ENCODE measurements around the gene TMEM208. TPM values are rescaled to one million over a fixed set of nuclear protein-coding genes. Genes with fewer than 3 reads are reported as not detected.

Gene TMEM208
- total RNA-seq, 1 donor from 2014 or later: 24.6 TPM

DNA sequence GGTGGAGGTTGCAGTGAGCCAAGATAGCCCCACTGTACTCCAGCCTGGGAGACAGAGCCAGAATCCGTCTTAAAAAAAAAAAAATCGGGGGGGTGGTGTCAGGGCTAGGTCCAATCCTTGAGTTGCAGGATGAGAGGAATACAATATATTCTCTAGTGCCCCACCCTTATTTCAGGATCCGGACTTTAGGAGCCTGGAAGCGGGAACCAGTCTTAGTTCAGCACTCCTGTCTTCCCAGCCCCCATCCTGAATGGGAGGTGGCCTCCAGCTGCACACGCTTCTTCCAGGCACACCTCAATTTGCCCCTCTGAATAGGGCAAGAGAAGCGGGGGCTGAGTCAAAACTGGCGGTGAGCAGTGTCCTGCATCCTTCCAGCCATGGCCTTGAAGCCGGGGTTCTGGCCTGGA is 18.7 kb downstream of the TMEM208 start:
- no peak for DNase-seq (ENCODE audit: low spot score)
- intact Hi-C loops (cut with DNase I): no loop called here
- ATAC-seq: no peak

DNA sequence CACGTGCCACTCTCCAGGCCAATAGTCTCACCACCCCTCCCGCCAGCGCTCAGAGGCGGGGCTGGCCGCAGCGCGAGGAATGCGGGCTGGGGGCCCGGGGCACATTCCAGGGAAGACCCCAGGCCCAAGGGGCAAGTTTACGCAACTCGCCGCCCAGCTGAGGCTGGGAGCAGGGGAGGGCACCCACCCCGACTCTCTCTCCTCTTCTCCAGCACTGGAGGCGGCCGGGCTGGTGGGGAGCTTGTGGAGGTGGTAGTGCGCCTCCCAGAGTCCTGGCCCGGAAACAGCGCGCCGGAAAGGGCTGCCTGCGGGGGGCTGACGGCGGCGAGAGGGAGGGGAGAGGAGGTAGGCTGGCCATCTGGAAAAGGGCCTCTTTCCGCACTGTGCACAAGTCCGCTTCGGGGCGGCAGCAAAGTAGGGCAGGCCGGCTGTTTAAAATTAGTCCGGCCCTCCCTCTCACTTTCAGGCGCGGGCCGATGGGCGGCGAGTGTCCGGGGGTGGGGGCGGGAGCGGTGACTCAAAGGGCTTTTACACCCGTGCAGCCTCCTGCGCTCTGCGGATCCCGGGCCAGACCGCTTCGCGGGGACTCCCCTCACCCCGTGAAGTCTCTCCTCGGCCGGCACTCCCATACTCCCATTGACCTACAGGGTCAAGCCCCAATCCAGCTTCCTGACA is 19.3 kb downstream of the TMEM208 start:
- ATAC-seq (peak; percentile 68), DNase-seq (ENCODE audit: low spot score) (peak; percentile 87)
- intact Hi-C loops (cut with DNase I): no loop called here

DNA sequence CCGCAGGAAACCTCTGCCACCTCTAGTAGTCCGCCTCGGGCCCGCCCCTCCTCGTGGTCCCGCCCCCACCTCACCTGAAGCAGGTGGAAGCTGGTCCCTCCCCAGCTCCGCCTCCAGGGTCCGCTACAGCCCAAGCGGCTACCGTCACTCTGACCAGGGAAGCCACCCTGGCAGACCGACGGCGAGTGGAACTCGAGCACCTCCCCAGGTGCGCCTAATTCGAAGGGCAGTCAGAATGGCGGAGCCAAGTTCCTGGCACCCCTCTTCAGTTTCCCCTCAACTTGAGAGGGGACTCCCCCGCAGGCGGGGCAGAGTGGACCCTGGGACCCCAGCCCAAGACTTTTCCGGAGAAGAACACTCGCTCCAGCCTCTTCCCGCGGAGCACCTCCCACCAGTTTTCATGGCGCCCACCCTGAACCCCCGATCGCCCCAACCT is 19.8 kb downstream of the TMEM208 start:
- intact Hi-C loops (cut with DNase I): no loop called here
- ATAC-seq (peak; percentile 15), DNase-seq (ENCODE audit: low spot score) (peak; percentile 81)

DNA sequence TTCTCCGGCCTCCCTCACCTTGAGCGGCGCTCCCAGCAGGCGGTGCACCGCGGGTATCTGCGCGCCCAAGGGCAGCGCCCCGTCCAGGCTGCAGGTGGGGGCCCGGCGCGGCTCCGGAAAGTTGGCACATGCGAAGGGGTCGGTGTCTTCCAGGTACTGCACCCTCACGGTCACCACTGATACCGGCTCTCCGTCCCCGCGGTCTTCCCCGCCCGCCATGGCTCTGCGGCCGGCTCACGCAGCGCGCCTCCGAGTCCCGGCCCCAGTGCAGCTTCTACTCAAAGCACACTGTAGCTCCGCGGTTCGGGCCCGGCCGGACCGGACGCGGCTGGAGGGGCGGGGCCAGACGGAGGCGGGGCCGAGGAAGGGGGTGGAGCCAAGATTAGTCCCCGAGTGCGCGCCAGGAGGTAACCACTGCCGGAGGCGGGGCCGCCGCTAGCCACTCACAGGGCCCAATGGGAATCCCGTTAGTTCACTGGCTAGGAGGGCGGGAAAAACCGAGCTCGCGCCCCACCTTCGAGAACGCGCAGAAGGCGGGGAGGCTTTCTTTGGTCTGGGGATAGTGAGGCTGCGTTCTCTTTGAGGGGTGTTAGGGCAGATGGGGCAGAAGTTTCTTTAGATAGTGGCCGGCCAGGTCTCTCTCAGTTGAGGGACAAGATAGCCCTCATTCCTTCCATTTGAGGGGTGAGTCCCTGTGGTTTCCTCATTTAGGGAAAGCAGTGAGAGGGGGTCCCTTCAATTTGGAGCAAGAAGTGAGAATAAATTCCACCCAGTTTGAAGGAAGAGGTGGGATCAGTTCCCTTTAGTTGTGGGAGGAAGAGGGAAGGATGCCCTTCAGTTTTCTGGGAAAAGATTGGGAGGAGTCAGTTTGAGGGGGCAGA is 20.5 kb downstream of the TMEM208 start, which contains the start of gene FHOD1:
Gene FHOD1 (minus strand): TSS at position 290 of the 881 bp plus-strand sequence. CDS start 71 bp downstream, at position 219.
- ATAC-seq: peak; percentile 93
- intact Hi-C loops (cut with DNase I): no loop called here
- DNase-seq (ENCODE audit: low spot score): peak; percentile 100

DNA sequence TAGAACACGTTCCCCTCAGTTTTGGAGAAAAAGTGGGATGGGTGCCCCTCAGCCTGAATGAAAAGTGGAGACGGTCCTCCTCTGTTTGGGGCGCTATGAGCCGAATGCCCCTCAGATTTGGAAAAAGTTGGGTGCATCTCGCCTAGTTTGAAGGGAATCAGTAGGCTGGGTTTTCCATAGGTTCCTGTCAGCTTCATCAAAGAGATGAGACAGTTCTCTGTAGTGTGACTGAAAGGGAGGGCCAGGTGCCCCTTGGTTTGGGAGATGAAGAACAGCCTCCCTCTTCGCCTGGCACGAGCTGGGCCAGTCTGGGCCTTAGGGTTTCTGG is 21.1 kb downstream of the TMEM208 start:
- intact Hi-C loops (cut with DNase I): no loop called here
- no peak for DNase-seq (ENCODE audit: low spot score)
- ATAC-seq: no peak

DNA sequence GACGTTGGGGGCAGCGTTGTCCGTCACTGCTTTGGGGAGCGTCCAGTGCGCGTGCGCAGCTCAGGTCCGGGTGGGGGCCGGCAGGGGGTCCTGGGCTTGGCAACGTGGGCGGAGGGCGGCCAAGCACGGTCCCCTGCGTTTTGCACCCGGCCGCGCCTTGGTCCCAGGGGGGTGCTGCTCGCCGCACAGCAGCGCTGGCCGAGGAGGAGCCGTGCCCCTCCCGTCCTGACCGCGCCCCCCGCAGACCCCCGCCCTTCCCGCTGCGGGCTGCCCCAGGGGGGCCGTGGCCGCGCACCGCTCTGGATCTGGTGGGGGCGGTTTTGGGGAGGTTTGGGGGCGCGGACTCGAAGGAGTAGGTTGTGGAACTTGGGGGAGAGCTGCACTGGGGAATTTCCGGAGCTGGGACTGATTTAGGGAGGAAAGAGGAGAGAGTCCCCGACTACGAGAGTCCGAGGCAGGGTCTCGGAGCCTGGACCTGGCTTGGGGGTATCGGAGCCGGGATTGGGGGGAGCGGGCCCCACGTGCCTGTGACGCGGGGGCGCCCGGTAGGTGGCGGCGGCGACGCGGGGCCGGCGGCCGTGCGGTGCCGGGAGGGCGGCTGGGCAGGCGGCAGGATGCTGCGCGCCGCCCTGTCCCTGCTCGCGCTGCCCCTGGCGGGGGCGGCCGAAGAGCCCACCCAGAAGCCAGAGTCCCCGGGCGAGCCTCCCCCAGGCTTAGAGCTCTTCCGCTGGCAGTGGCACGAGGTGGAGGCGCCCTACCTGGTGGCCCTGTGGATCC is 21.7 kb downstream of the TMEM208 start, which contains the start of gene SLC9A5:
Gene SLC9A5 (plus strand): TSS at position 579 of the 777 bp plus-strand sequence. CDS start 36 bp downstream, at position 615.
- DNase-seq (ENCODE audit: low spot score) (no peak), ATAC-seq (no peak)
- intact Hi-C loops (cut with DNase I): no loop called here

DNA sequence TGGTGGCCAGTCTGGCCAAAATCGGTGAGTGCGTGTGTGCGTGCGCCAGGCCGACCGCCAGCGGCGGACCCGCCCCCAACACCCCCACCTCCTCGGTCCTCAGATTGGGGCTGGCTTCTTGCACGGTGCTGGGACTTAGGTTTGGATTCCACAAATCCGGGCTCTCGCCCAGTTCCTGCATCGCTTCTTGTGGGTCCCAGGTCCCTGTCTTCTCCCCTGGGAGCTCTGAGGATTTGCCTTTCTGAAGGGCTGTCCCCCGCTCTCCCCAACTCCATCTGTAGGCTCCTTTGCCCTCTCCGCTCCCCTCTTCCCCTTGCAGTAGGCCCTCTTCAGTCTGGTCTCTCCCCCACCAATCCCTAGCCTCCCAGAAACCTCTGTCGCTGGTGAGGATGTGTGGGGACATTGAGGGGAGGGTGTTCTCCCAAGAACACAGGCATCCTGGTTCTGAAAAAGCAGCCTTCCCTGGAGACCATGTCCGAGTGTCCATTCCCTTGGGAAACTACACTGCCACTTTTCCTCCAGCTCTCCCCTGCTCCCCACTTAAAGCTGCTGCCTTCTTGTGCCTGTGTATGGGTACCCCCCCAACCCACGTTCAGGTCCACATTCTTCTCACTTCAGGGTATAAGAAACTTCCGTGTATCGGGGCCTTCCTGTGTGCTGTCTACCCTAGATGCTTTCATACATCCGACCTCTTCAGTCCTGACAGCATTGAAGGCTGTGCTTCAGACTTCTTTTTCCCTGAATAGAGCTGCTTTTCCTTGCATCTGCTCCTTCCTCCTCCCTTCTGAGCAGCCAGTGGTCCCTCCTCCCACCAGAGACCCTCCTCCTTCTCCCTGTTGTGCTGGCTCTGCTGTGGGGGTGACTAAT is 22.5 kb downstream of the TMEM208 start:
- DNase-seq (ENCODE audit: low spot score): no peak
- intact Hi-C loops (cut with DNase I): no loop called here

DNA sequence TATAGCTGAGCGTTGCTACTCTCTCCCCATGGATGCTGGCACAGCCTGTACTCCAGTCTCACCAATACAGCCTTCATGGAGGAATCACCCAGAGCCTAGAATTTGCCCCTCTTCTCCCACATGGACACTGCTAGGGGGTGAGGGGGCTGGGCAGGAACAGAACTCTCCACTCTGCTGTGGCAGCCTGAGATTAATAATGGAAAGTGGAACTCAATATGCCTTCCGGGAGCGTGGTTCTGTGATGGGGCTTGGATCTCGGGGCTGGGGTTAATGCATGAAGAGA is 23.1 kb downstream of the TMEM208 start:
- DNase-seq (ENCODE audit: low spot score): no peak
- no peak for ATAC-seq
- intact Hi-C loops (cut with DNase I): no loop called here

More for the DNA sequence above, 22.5 kb downstream of the TMEM208 start:
- ATAC-seq: no peak

DNA sequence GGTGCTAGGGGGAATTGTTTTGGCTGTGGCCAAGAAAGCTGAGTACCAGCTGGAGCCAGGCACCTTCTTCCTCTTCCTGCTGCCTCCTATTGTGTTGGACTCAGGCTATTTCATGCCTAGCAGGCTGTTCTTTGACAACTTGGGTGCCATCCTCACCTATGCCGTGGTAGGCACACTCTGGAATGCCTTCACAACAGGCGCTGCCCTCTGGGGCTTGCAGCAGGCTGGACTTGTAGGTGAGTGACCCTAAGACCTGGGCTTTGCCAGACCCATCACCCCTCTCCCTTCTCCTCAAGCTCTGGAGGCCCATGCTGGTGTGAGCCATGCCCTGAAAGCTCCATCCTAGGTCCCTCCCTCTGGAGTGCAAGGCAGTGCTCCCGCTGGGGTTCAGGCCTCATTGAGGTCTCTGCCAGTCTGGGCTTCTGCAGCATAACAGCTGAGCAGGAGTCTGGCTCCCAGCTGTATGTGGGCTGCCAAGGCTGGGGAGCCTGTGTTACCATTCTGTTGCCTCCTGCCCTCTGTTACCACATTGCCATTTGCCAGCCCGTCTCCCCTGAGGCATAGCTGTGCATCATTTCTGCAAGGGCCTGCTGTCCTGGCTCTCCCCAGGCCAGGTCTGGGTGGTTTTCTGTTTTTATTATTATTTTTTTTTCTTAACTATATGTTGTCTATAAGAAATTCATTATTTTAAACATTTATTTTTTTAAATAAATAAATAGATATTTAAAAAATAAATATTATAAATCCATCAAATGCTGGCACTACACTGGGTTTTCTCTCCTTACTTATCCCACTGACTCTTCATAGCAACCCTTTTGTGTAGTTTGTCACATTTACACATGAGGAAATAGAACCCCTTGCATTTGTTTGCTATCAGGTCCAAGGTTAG is 25.9 kb downstream of the TMEM208 start:
- no peak for DNase-seq (ENCODE audit: low spot score)
- intact Hi-C loops (cut with DNase I): no loop called here
- no peak for ATAC-seq

DNA sequence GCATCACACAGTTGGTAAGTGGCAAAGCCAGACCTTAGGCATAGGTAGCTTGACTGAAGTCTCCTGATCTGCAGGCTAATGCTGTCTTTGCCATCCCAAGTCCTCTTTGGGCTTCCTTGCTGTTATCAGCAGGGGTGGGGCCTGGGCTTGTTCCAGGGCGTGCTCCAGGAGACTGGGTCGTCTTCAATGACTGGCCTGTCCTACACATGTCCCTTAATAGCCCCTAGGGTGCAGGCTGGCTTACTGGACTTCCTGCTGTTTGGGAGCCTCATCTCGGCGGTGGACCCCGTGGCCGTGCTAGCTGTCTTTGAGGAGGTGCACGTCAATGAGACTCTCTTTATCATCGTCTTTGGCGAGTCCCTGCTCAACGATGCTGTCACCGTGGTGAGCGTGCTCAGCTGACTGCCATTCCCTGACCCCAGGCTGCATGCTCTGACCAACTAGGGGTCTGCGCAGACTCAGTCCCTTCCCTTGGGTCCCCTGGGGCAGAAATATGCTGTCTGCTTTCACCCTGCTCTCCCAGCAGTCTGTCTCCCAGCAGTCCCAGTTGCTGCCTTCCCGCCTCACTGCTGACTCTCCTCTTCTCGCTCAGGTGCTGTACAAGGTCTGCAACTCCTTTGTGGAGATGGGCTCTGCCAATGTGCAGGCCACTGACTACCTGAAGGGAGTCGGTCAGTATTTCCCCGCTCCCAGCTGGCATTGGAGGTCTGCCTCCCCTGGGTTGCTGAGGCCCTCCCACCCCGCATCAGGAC is 28.0 kb downstream of the TMEM208 start:
- ATAC-seq (no peak), DNase-seq (ENCODE audit: low spot score) (no peak)
- intact Hi-C loops (cut with DNase I): no loop called here

DNA sequence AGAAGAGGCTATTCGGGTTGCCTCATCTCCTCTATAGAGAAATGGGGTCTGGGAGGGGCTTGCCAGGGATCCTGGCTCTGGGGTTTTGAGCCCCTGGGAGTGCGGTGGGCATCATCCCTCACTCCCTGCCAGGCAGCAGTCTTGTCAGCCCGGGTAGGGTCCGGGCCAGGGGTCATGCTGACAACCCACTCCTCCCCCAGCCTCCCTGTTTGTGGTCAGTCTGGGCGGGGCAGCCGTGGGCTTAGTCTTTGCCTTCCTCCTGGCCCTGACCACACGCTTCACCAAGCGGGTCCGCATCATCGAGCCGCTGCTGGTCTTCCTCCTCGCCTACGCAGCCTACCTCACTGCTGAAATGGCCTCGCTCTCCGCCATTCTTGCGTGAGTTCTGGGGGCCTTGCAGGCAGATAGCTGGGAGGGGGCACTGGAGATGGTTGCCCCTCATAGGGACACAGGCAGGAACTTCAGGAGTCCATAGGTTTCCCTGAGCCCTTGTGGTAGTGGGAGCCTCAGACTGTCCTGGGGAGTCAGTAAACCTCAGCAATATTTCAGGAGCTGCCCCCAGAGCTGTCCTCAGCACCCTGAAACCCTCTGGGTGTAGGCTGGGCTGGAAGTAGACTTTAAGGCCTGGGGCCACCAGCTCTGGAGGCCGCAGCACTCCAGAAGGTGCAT is 28.8 kb downstream of the TMEM208 start:
- ATAC-seq (no peak), DNase-seq (ENCODE audit: low spot score) (no peak)
- intact Hi-C loops (cut with DNase I): no loop called here

DNA sequence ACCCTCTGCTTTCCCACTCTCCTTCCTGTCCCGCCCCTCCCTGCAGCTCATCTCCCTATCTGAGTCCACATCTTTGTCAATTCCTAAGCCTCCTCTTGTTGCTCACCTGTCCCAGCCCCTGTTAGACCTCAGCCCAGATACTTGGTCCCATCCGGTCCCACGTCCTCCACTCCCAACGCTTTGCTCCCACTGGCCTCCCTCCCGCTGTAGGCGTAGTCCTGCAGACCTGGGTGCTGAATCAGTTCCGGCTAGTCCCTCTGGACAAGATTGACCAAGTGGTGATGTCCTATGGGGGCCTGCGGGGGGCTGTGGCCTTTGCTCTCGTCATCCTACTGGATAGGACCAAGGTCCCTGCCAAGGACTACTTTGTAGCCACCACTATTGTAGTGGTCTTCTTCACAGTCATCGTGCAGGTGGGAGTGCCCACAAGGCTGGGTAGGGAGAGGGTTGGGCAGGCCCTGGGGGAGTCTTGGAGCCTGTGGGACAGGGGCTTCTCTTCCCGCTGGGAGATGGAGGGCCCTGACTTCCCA is 29.8 kb downstream of the TMEM208 start:
- no peak for ATAC-seq
- DNase-seq (ENCODE audit: low spot score): no peak
- intact Hi-C loops (cut with DNase I): no loop called here

DNA sequence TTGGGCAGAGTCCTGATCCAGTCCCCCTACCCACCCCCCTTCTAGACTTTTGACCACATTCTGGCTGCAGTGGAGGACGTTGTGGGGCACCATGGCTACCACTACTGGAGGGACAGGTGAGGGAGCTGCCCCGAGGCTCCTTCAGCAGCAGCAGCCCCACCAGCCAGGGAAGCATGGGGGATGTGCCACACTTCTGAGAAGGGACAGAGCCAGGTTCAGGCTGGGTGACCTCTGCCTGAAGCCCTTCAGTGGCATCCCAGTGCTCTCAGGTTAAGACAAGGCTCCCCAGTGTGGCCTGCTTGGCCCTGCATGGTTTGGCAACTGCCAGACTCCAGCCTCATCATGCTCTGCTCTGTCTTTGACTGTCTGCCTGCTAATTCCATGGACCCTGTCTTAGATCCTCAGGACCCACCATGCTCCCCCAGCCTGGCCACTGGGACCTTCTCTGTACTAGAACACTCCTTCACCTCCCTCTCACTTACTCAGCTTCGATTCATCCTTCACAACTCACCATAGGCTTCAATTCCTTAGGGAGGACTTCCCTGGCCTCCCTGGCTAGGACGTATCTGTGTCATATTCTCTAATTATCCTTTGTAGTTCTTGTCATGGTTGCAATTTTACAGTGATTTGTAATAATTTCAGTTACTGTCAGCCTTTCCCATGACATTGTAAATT is 30.7 kb downstream of the TMEM208 start:
- intact Hi-C loops (cut with DNase I): no loop called here
- DNase-seq (ENCODE audit: low spot score) (no peak), ATAC-seq (no peak)

DNA sequence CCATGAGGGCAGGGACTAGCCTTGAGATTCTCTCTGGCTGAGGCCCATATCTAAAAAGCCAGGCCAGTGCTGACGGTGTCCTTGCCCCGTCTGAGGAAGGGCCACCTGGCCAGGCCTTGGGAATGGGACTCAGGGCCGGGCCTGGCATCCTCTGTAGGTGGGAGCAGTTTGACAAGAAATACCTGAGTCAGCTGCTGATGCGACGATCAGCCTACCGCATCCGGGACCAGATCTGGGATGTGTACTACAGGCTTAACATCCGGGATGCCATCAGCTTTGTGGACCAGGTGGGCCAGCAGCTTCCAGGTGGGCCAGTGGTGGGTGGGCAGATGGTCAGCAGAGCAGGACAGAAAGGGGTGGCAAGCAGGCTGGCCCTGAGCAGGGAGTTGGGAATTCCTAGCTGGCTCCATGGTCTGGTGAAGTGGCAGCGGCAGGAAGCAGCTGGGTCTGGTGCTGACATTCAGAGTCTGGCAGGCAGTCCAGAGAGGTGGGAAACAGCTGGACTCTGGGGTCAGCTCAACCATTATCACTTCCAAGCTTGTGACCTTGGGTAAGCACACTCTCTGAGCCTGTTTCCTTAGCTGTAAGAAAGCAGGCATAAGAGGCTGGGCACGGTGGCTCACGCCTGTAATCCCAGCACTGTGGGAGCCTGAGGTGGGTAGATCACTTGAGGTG is 31.4 kb downstream of the TMEM208 start:
- ATAC-seq (no peak), DNase-seq (ENCODE audit: low spot score) (no peak)
- intact Hi-C loops (cut with DNase I): no loop called here

DNA sequence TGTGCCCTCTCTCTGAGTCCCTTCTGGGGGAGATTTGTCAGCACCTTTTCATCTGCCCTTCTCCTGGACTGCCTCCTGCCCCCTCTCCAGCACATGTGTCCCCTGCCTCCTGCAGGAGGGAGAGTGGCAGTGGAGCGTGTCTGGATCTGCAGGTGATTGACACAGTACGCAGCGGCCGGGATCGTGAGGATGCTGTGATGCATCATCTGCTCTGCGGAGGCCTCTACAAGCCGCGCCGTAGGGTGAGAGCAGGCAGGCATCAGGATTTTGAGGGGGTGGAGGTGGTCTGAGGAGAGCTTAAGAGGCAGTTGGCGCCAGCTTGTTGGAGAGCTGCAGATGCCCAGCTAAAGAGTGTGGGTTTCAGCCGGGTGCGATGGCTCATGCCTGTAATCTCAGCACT is 32.8 kb downstream of the TMEM208 start:
- ATAC-seq (no peak), DNase-seq (ENCODE audit: low spot score) (no peak)
- intact Hi-C loops (cut with DNase I): no loop called here
